Measurements from ENCODE around the gene BCL2A1.

DNA sequence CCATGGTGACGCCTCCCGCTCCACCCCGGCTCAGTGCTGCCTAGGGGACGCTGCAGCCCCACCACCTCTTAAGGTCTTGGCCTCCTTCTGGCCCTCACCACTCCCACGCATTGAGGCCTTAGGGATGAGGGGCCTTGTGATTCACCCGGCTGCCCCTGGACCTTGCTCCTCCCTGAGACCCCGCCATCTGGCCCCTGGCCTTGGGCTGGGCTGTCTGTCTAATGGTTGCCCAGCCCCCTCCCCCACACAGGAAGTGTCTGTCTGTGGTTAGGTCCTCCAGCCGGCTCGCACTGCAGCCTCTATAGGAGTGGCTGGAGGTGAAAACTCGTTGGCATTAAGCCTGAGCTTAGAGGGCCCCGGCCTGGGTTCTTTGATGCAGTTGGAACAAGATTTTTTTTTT, 52.7 kb downstream of the BCL2A1 start:
- TF ChIP-seq, protein P1, sequence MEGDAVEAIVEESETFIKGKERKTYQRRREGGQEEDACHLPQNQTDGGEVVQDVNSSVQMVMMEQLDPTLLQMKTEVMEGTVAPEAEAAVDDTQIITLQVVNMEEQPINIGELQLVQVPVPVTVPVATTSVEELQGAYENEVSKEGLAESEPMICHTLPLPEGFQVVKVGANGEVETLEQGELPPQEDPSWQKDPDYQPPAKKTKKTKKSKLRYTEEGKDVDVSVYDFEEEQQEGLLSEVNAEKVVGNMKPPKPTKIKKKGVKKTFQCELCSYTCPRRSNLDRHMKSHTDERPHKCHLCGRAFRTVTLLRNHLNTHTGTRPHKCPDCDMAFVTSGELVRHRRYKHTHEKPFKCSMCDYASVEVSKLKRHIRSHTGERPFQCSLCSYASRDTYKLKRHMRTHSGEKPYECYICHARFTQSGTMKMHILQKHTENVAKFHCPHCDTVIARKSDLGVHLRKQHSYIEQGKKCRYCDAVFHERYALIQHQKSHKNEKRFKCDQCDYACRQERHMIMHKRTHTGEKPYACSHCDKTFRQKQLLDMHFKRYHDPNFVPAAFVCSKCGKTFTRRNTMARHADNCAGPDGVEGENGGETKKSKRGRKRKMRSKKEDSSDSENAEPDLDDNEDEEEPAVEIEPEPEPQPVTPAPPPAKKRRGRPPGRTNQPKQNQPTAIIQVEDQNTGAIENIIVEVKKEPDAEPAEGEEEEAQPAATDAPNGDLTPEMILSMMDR (conservative IDR thresholded peaks at IDR 0.05; ENCODE audit: low read depth, low read length), result no peak
- no peak for TF ChIP-seq POLR2A (IDR thresholded peaks at IDR 0.05; ENCODE audit: low read depth, low read length)
- no peak for TF ChIP-seq CHD1 (IDR thresholded peaks at IDR 0.05; ENCODE audit: low read depth, low read length)
- TF ChIP-seq RAD21 (IDR thresholded peaks at IDR 0.05; ENCODE audit: low read length), result no peak
- no peak for TF ChIP-seq RFX5 (IDR thresholded peaks at IDR 0.05; ENCODE audit: low read depth, low read length)
- no peak for TF ChIP-seq CEBPB (IDR thresholded peaks at IDR 0.05; ENCODE audit: low read depth, low read length)
- no peak for TF ChIP-seq RCOR1 (IDR thresholded peaks at IDR 0.05; ENCODE audit: insufficient replicate concordance, low read length)
- TF ChIP-seq MXI1 (IDR thresholded peaks at IDR 0.05; ENCODE audit: borderline replicate concordance, low read depth, low read length), result no peak
- TF ChIP-seq, protein P2, sequence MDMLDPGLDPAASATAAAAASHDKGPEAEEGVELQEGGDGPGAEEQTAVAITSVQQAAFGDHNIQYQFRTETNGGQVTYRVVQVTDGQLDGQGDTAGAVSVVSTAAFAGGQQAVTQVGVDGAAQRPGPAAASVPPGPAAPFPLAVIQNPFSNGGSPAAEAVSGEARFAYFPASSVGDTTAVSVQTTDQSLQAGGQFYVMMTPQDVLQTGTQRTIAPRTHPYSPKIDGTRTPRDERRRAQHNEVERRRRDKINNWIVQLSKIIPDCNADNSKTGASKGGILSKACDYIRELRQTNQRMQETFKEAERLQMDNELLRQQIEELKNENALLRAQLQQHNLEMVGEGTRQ (IDR thresholded peaks at IDR 0.05; ENCODE audit: low read depth, low read length), result no peak
- TF ChIP-seq BHLHE40 (IDR thresholded peaks at IDR 0.05; ENCODE audit: low read depth, low read length), result no peak
- TF ChIP-seq FOS (IDR thresholded peaks at IDR 0.05; ENCODE audit: low read depth, low read length), result no peak
- no peak for TF ChIP-seq SMC3 (IDR thresholded peaks at IDR 0.05; ENCODE audit: low read depth, low read length)
- TF ChIP-seq MAZ (IDR thresholded peaks at IDR 0.05; ENCODE audit: borderline replicate concordance, low read depth, low read length), result no peak
- no peak for TF ChIP-seq MAFK (IDR thresholded peaks at IDR 0.05; ENCODE audit: low read depth, low read length)

Data from IMR-90 (cell line).